Adipose tissue (tissue), 3 donors: ENCODE data around the gene ALOX5. TPM values are rescaled to one million over a fixed set of nuclear protein-coding genes. Genes with fewer than 3 reads are reported as not detected.

Experiments used
- H3K27ac ChIP-seq: one replicate; pipeline ENCODE4 v1.5.1; 2013; ENCODE audit warnings: low read depth, low read length
- WGBS, 3 donors: extraction: QIAGEN DNeasy Blood & Tissue Kit; methylation state at CpG; one replicate each; pipeline ENCODE4 v1.1.7; 2013; 5-methylcytosine and 5-hydroxymethylcytosine counted together
- polyA plus RNA-seq, 3 donors: library from polyadenylated mRNA; stranded (reverse); fragments of 200-250 nt; gene quantifications; one replicate each; pipeline ENCODE4 v1.2.3, GENCODE V29; 2013
- donor health status: healthy with polysubstance abuse.
- donor health status: Bipolar disorder and iron deficiency.
- donor health status: healthy.

Gene ALOX5
- polyA plus RNA-seq, 3 donors, result 11.7 to 45.0 (median 23.4) TPM

GRCh38 chr10:45432700-45433472 lies 58.9 kb downstream of the ALOX5 start:
- 60 to 82% (median 80%) methylated on average over 15 of the region's 15 CpGs for WGBS, 3 donors
- H3K27ac ChIP-seq, result no peak overlapping the region

GRCh38 chr10:45433716-45434469 lies 59.9 kb downstream of the ALOX5 start:
- 70 to 84% (median 78%) methylated on average over 8 of the region's 8 CpGs for WGBS, 3 donors
- no peak overlapping the region for H3K27ac ChIP-seq

- WGBS, 3 donors, result 71 to 84% (median 74%) methylated on average over 8 of the region's 8 CpGs
- no peak overlapping the region for H3K27ac ChIP-seq
Measured at GRCh38 chr10:45437587-45438465, 63.8 kb downstream of the ALOX5 start.

GRCh38 chr10:45438466-45439090 lies 64.6 kb downstream of the ALOX5 start:
- 54 to 66% (median 56%) methylated on average over 5 of the region's 5 CpGs for WGBS, 3 donors

GRCh38 chr10:45439365-45439764 lies 65.3 kb downstream of the ALOX5 start:
- 82 to 87% (median 84%) methylated on average over 6 of the region's 6 CpGs for WGBS, 3 donors
- no peak overlapping the region for H3K27ac ChIP-seq

More at GRCh38 chr10:45438466-45439090, 64.6 kb downstream of the ALOX5 start:
- H3K27ac ChIP-seq, result no peak overlapping the region

GRCh38 chr10:45439873-45440272 lies 65.9 kb downstream of the ALOX5 start:
- no peak overlapping the region for H3K27ac ChIP-seq
- 69 to 75% (median 72%) methylated on average over 7 of the region's 7 CpGs for WGBS, 3 donors

GRCh38 chr10:45440511-45441062 lies 66.6 kb downstream of the ALOX5 start:
- H3K27ac ChIP-seq, result no peak overlapping the region
- 80 to 83% (median 80%) methylated on average over 13 of the region's 13 CpGs for WGBS, 3 donors

- WGBS, 3 donors, result 85 to 91% (median 86%) methylated on average over 13 of the region's 13 CpGs
- no peak overlapping the region for H3K27ac ChIP-seq
Measured at GRCh38 chr10:45441239-45442190, 67.5 kb downstream of the ALOX5 start.

- WGBS, 3 donors, result 85 to 90% (median 89%) methylated on average over 6 of the region's 6 CpGs
- no peak overlapping the region for H3K27ac ChIP-seq
Measured at GRCh38 chr10:45442251-45442650, 68.2 kb downstream of the ALOX5 start.

- H3K27ac ChIP-seq, result no peak overlapping the region
- 69 to 76% (median 71%) methylated on average over 12 of the region's 12 CpGs for WGBS, 3 donors
Measured at GRCh38 chr10:45442662-45443061, 68.6 kb downstream of the ALOX5 start.

- H3K27ac ChIP-seq, result no peak overlapping the region
- WGBS, 3 donors, result 93 to 96% (median 96%) methylated on average over 56 to 76 of the region's 76 CpGs
Measured at GRCh38 chr10:45443101-45444009, 69.3 kb downstream of the ALOX5 start.

GRCh38 chr10:45444022-45444421 lies 70.0 kb downstream of the ALOX5 start:
- 93 to 95% (median 93%) methylated on average over 18 to 24 of the region's 24 CpGs for WGBS, 3 donors
- H3K27ac ChIP-seq, result no peak overlapping the region

GRCh38 chr10:45444976-45445898 lies 71.2 kb downstream of the ALOX5 start:
- no peak overlapping the region for H3K27ac ChIP-seq
- WGBS, 3 donors, result 65 to 83% (median 79%) methylated on average over 19 of the region's 19 CpGs

GRCh38 chr10:45446858-45447257 lies 72.8 kb downstream of the ALOX5 start:
- WGBS, 3 donors, result 96 to 100% (median 96%) methylated on average over 7 of the region's 7 CpGs
- H3K27ac ChIP-seq, result no peak overlapping the region

- WGBS, 3 donors, result 20 to 58% (median 57%) methylated on average over 2 of the region's 2 CpGs
- H3K27ac ChIP-seq, result no peak overlapping the region
Measured at GRCh38 chr10:45447416-45447815, 73.4 kb downstream of the ALOX5 start.
